ENCODE results near the gene SPOCK2. TPM values are rescaled to one million over a fixed set of nuclear protein-coding genes. Genes with fewer than 3 reads are reported as not detected.

Gene SPOCK2
- total RNA-seq, 2 experiments from 2014 or later = 370 to 371 TPM

- Mint-ChIP-seq H3K27me3 (no peaks in the 10 kb centered on the region), H3K9me3 (peaks cover 4% of the 10 kb centered on the region), H3K36me3 (peaks cover 2% of the 10 kb centered on the region), H3K27ac (peak overlapping the region; percentile 10), H3K4me1 (peaks cover 9% of the 10 kb centered on the region), H3K4me3 (no peak overlapping the region)
- ATAC-seq (ENCODE audit: low read depth) (peak; percentile 96), DNase-seq (peak; percentile 87)
- POLR2A ChIA-PET = interaction anchor here (0.5 to 1.0 kb wide), 4 partner anchors 38 to 824 kb away, joined by 3 to 5 read pairs (median 3); no protein-coding TSS in a partner anchor
These were observed 39.8 kb downstream of the SPOCK2 start for GRCh38 chr10:72048450-72049124.

GRCh38 chr10:72045586-72045985 lies 42.8 kb downstream of the SPOCK2 start:
- peaks cover 2% of the 10 kb centered on the region for H3K36me3 Mint-ChIP-seq
- ATAC-seq (ENCODE audit: low read depth) (no peak), DNase-seq (no peak)
- no peak overlapping the region for H3K27ac Mint-ChIP-seq
- H3K4me3 Mint-ChIP-seq = no peak overlapping the region
- H3K9me3 Mint-ChIP-seq = peaks cover 4% of the 10 kb centered on the region
- peaks cover 11% of the 10 kb centered on the region for H3K4me1 Mint-ChIP-seq
- H3K27me3 Mint-ChIP-seq = no peaks in the 10 kb centered on the region
- POLR2A ChIA-PET = no interaction called here

DNA sequence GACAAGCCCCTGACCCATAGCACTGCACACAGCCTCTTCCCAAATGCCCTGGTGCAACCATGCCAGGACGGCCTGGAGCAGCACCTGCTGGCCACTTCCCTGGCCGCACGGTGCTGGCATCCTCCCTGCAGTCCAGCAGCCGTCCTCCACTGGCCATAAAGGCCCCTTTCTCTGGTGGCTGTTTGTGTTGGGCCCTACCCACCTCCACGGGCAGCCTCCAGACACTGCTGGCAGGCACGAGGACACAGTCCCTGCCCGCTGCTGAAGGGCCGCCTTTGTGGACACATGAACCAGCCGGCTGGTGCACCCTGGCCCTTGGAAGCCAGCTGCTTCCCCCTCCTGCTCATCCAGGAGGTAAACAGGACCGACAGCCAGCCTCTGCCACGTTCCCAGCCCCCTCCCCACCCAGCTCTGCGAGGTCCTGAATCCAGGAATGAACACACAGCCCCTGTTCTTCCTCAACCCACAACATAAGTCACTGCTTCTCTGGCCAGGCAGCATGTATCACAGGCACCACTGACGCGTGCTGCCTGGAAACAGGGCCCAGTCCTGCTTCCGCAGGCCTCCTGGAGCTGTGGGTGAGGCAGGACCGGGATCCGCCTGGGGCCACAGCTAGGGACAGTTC lies 43.8 kb downstream of the SPOCK2 start:
- Mint-ChIP-seq H3K9me3 (no peaks in the 10 kb centered on the region), H3K36me3 (peaks cover 2% of the 10 kb centered on the region), H3K4me1 (peaks cover 11% of the 10 kb centered on the region), H3K4me3 (no peak overlapping the region), H3K27ac (no peak overlapping the region), H3K27me3 (no peaks in the 10 kb centered on the region)
- DNase-seq (no peak), ATAC-seq (ENCODE audit: low read depth) (no peak)
- POLR2A ChIA-PET = interaction anchor here (0.5 kb wide), 1 partner anchor 730 kb away, joined by 3 read pairs; no protein-coding TSS in a partner anchor

- Mint-ChIP-seq H3K4me3 (no peak overlapping the region), H3K27me3 (no peaks in the 10 kb centered on the region), H3K9me3 (no peaks in the 10 kb centered on the region), H3K36me3 (no peaks in the 10 kb centered on the region), H3K27ac (no peak overlapping the region), H3K4me1 (peaks cover 10% of the 10 kb centered on the region)
- DNase-seq (no peak), ATAC-seq (ENCODE audit: low read depth) (no peak)
- POLR2A ChIA-PET = interaction anchor here (0.9 kb wide), 1 partner anchor 289 kb away, joined by 3 read pairs; no protein-coding TSS in a partner anchor
These were observed 45.1 kb downstream of the SPOCK2 start for GRCh38 chr10:72043016-72043834.

GRCh38 chr10:72041491-72041890 lies 46.9 kb downstream of the SPOCK2 start:
- no peak overlapping the region for H3K27ac Mint-ChIP-seq
- no peak overlapping the region for H3K4me3 Mint-ChIP-seq
- no peaks in the 10 kb centered on the region for H3K36me3 Mint-ChIP-seq
- DNase-seq (no peak), ATAC-seq (ENCODE audit: low read depth) (no peak)
- H3K9me3 Mint-ChIP-seq = no peaks in the 10 kb centered on the region
- peaks cover 10% of the 10 kb centered on the region for H3K4me1 Mint-ChIP-seq
- POLR2A ChIA-PET = no interaction called here
- no peaks in the 10 kb centered on the region for H3K27me3 Mint-ChIP-seq

- Mint-ChIP-seq H3K9me3 (no peaks in the 10 kb centered on the region), H3K27ac (no peak overlapping the region), H3K4me3 (no peak overlapping the region), H3K27me3 (no peaks in the 10 kb centered on the region), H3K4me1 (peaks cover 1% of the 10 kb centered on the region), H3K36me3 (no peaks in the 10 kb centered on the region)
- DNase-seq (no peak), ATAC-seq (ENCODE audit: low read depth) (no peak)
- POLR2A ChIA-PET = no interaction called here
These were observed 49.0 kb downstream of the SPOCK2 start for GRCh38 chr10:72039377-72039776.

GRCh38 chr10:72038458-72039001 lies 49.8 kb downstream of the SPOCK2 start:
- POLR2A ChIA-PET = no interaction called here
- H3K4me1 Mint-ChIP-seq = peaks cover 1% of the 10 kb centered on the region
- H3K9me3 Mint-ChIP-seq = no peaks in the 10 kb centered on the region
- no peaks in the 10 kb centered on the region for H3K36me3 Mint-ChIP-seq
- no peak for DNase-seq
- no peak for ATAC-seq (ENCODE audit: low read depth)
- H3K27ac Mint-ChIP-seq = no peak overlapping the region
- peaks cover under 1% of the 10 kb centered on the region for H3K27me3 Mint-ChIP-seq
- H3K4me3 Mint-ChIP-seq = no peak overlapping the region

DNA sequence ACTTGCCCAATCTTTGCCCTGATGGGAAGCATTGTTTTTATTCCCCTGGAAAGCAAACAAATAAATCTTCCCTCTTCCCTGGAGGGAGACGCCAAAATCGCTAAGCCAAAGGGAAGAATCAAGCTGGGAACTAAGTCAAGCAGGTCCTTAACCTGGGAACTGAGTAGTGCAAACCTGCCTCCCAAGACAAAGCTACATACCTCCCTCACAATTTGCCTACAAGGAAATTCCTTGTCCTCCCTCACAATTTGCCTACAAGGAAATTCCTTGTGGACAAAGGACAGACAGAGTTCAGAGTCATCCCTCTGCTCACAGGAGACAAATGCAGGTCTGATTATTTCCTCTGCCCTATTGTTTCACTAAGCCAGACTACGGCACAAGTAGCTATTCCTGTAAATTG lies 50.5 kb downstream of the SPOCK2 start:
- ATAC-seq (ENCODE audit: low read depth) (no peak), DNase-seq (no peak)
- H3K4me1 Mint-ChIP-seq = peaks cover 1% of the 10 kb centered on the region
- H3K27ac Mint-ChIP-seq = no peak overlapping the region
- POLR2A ChIA-PET = no interaction called here
- H3K9me3 Mint-ChIP-seq = no peaks in the 10 kb centered on the region
- no peak overlapping the region for H3K4me3 Mint-ChIP-seq
- no peaks in the 10 kb centered on the region for H3K36me3 Mint-ChIP-seq
- peaks cover 3% of the 10 kb centered on the region for H3K27me3 Mint-ChIP-seq

DNA sequence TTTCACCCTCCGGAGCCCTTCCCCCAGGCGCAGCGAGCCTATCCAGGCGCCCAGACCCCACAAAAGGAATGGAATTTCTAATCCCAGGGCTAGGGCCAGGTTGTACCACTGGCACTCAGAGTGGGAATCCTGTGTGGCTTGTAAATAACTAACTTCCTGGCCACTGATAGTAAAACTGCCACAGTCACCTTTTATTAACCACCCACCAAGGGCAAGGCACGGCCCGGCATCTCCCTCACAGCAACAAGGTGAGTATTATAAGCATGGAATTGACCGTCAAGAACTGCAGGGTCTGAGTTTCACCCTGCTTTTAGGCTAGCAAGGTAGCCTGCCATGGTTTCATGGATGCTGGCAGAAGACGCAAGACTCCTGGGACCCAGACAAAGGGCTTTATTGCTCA lies 51.1 kb downstream of the SPOCK2 start:
- Mint-ChIP-seq H3K27ac (no peak overlapping the region), H3K9me3 (no peaks in the 10 kb centered on the region), H3K4me3 (no peak overlapping the region), H3K4me1 (peaks cover 1% of the 10 kb centered on the region), H3K36me3 (no peaks in the 10 kb centered on the region), H3K27me3 (peaks cover 3% of the 10 kb centered on the region)
- POLR2A ChIA-PET = no interaction called here
- ATAC-seq (ENCODE audit: low read depth) = no peak
- no peak for DNase-seq

DNA sequence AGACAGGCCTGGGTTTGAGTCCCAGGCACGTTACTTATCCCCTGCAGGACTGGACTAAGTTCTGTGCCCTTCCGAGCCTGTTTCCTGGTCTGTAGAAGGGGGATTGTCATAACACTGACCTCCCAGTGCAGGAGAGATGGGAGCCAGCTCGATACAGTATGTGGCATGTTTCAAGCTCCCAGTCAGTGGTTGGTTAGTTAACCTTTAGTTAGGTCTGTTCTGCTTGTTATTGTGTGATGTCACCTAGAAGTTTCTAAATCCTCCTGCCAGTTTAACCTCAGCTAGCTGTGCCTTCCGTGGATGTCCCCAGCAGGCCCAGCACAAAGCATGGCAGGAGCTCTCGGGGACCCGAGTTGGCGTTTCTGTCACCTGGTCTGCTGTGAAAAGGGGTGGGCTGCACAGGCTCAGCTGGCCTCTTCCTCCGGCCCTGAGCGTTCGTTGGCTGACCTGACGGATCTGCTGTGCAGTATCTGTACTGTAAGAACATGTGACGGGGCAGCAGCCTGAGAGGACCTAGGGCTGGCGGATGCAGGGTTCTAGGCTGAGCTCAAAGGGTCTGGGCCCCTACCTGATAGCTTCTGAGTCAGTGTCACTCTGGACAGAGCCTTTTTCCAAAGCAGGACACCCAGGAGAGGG lies 53.0 kb downstream of the SPOCK2 start:
- Mint-ChIP-seq H3K9me3 (no peaks in the 10 kb centered on the region), H3K4me3 (no peak overlapping the region), H3K27ac (no peak overlapping the region), H3K36me3 (no peaks in the 10 kb centered on the region), H3K27me3 (peaks cover 12% of the 10 kb centered on the region), H3K4me1 (no peaks in the 10 kb centered on the region)
- no peak for DNase-seq
- POLR2A ChIA-PET = no interaction called here
- ATAC-seq (ENCODE audit: low read depth) = no peak

- no peak overlapping the region for H3K4me3 Mint-ChIP-seq
- no peaks in the 10 kb centered on the region for H3K36me3 Mint-ChIP-seq
These were observed 53.6 kb downstream of the SPOCK2 start for GRCh38 chr10:72034761-72035160.

DNA sequence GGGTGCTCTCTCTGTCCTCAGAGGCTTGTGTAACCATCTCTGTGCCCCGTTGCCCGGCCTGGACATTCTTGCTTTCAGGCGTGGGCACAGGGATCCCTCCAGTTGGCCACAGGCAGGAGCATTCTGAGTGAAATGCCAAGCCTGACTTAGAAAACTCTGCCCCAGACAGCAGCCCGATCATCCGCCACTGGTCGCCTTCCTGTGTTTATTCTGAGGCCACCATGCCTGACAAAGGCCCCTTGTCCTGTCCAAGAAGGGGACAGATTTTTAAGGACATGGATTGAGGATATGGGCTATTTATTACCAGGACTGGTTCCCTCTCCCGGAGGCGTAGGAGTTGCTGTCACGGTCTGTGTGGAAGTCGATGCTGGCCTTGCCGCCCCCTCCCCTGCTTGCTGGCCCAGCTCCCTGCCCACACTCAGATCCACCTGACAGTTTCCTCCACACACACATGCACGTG lies 54.3 kb downstream of the SPOCK2 start:
- ATAC-seq (ENCODE audit: low read depth) = no peak
- Mint-ChIP-seq H3K27me3 (peaks cover 17% of the 10 kb centered on the region), H3K4me1 (no peaks in the 10 kb centered on the region), H3K36me3 (no peaks in the 10 kb centered on the region), H3K9me3 (no peaks in the 10 kb centered on the region), H3K4me3 (no peak overlapping the region), H3K27ac (no peak overlapping the region)
- POLR2A ChIA-PET = no interaction called here
- no peak for DNase-seq

More at GRCh38 chr10:72034761-72035160, 53.6 kb downstream of the SPOCK2 start:
- Mint-ChIP-seq H3K27ac (no peak overlapping the region), H3K27me3 (peaks cover 14% of the 10 kb centered on the region), H3K9me3 (no peaks in the 10 kb centered on the region), H3K4me1 (no peaks in the 10 kb centered on the region)
- POLR2A ChIA-PET = no interaction called here
- DNase-seq = no peak
- no peak for ATAC-seq (ENCODE audit: low read depth)
